Panc1 (cell line): ENCODE data around the gene KIF26B. TPM values are rescaled to one million over a fixed set of nuclear protein-coding genes. Genes with fewer than 3 reads are reported as not detected.

Experiments
- ATAC-seq: fragments of 200-7000 bp; cut with Tn5 transposase; 2 replicates; pipeline ENCODE4 v1.9.1; 2020; ENCODE audit warnings: mild to moderate bottlenecking, moderate library complexity
- BruUV-seq: library from RNA; stranded (reverse); fragments of 400-500 nt; replicated peaks from 2 replicates; lab custom pipeline; 2021; lab: Mats Ljungman, UMichigan
- CTCF ChIA-PET: fragments of 300-600 bp; sonication (Branson Sonifier 250); formaldehyde crosslinking; loops from one replicate; lab custom pipeline; 2022; ENCODE audit warnings: antibody characterized with exemption; lab: Charles Lee
- POLR2A ChIA-PET: fragments of 300-600 bp; sonication (Branson Sonifier 250); formaldehyde crosslinking; loops from one replicate; lab custom pipeline; 2022; ENCODE audit warnings: antibody characterized with exemption; lab: Charles Lee
- DNase-seq: peaks from one replicate; pipeline ENCODE4 v3.0.0-alpha.2; 2010; ENCODE audit warnings: low read depth, low spot score
- H3K27ac ChIP-seq: 2 replicates; pipeline ENCODE4 v1.5.1; 2011; ENCODE audit warnings: mild to moderate bottlenecking, low read length, inconsistent platforms
- H3K27me3 ChIP-seq: fragments of 200-500 bp; sonication (Bioruptor generic); 2 replicates; pipeline ENCODE4 v1.6.0; 2014; ENCODE audit warnings: low read length, inconsistent platforms; ENCODE audit not compliant: control insufficient read depth, insufficient read depth
- H3K36me3 ChIP-seq: fragments of 200-500 bp; sonication (Bioruptor generic); 2 replicates; pipeline ENCODE4 v1.5.1; 2014; ENCODE audit warnings: inconsistent platforms, mild to moderate bottlenecking, low read length, moderate library complexity; ENCODE audit not compliant: control insufficient read depth, insufficient read depth
- H3K4me1 ChIP-seq: 2 replicates; pipeline ENCODE4 v1.5.1; 2011; ENCODE audit warnings: inconsistent platforms, mild to moderate bottlenecking, low read length, moderate library complexity; ENCODE audit not compliant: control insufficient read depth, insufficient read depth
- H3K4me3 ChIP-seq, 2 experiments: 2 replicates each; pipeline ENCODE4 v1.5.1; 2011 to 2012; ENCODE audit warnings: low read depth in 2 of 2, low read length in 2 of 2, mild to moderate bottlenecking in 2 of 2, inconsistent platforms in 1 of 2, moderate library complexity in 1 of 2
- H3K9me3 ChIP-seq: fragments of 200-500 bp; sonication (Bioruptor generic); 2 replicates; pipeline ENCODE4 v1.5.1; 2014; ENCODE audit warnings: low read depth, mild to moderate bottlenecking, inconsistent platforms, low read length, moderate library complexity; ENCODE audit not compliant: control insufficient read depth, insufficient read depth
- CTCF ChIP-seq: fragments of 450-650 bp; IDR thresholded peaks from 2 replicates; pipeline ENCODE4 v1.5.1; 2017; ENCODE audit warnings: mild to moderate bottlenecking
- POLR2AphosphoS5 ChIP-seq: IDR thresholded peaks from 2 replicates; pipeline ENCODE4 v1.6.1; 2012; ENCODE audit warnings: mild to moderate bottlenecking, low read depth, low read length, moderate library complexity
- SIN3A ChIP-seq: IDR thresholded peaks from 2 replicates; pipeline ENCODE4 v1.6.1; 2012; ENCODE audit warnings: low read depth, mild to moderate bottlenecking, low read length, moderate library complexity, borderline replicate concordance; ENCODE audit not compliant: insufficient read depth
- TCF7L2 ChIP-seq: IDR thresholded peaks from 2 replicates; pipeline ENCODE4 v1.6.1; 2011; ENCODE audit warnings: mild to moderate bottlenecking, low read depth, low read length, inconsistent platforms
- in situ Hi-C: cut with HindIII; loops from 2 replicates; pipeline ENCODE4 v1.10.0; 2016; ENCODE audit warnings: low sequenced_read_pairs, low pct_unique_long_range_greater_than_20kb
- intact Hi-C: fragments of 100-400 bp; cut with micrococcal nuclease; formaldehyde crosslinking; loops from one replicate; pipeline ENCODE4 v1.10.0; 2022; ENCODE audit not compliant: unreplicated experiment
- total RNA-seq: library from RNA; stranded (reverse); gene quantifications from one replicate; pipeline ENCODE4 v1.2.1, GENCODE V29; 2021; ENCODE audit not compliant: unreplicated experiment
- TF ChIP-seq, protein P1 (sequence below), 2 experiments: IDR thresholded peaks; 2 replicates each; pipeline ENCODE4 v1.6.1; 2011 to 2012; ENCODE audit warnings: low read depth in 2 of 2, control low read depth in 1 of 2, low read length in 1 of 2, mild to moderate bottlenecking in 1 of 2, moderate library complexity in 1 of 2; ENCODE audit not compliant: insufficient read depth in 1 of 2

Gene KIF26B
- total RNA-seq, 1 experiment from 2014 or later = 0.33 TPM

GRCh38 chr1:245663841-245664240, 509.1 kb downstream of the KIF26B start:
- Histone ChIP-seq H3K4me3 (no peak overlapping the region), H3K27me3 (no peaks in the 10 kb centered on the region; the same call in 1 of the 2 replicates), H3K36me3 (no peaks in the 10 kb centered on the region), H3K27ac (no peak overlapping the region), H3K4me1 (no peaks in the 10 kb centered on the region), H3K9me3 (no peaks in the 10 kb centered on the region)
- in situ Hi-C loops = no loop called here
- ChIA-PET CTCF (no interaction called here), POLR2A (no interaction called here)
- DNase-seq (no peak), ATAC-seq (no peak)
- TF ChIP-seq CTCF (no peak), POLR2AphosphoS5 (no peak), SIN3A (no peak), TCF7L2 (no peak)
- TF ChIP-seq, protein P1, sequence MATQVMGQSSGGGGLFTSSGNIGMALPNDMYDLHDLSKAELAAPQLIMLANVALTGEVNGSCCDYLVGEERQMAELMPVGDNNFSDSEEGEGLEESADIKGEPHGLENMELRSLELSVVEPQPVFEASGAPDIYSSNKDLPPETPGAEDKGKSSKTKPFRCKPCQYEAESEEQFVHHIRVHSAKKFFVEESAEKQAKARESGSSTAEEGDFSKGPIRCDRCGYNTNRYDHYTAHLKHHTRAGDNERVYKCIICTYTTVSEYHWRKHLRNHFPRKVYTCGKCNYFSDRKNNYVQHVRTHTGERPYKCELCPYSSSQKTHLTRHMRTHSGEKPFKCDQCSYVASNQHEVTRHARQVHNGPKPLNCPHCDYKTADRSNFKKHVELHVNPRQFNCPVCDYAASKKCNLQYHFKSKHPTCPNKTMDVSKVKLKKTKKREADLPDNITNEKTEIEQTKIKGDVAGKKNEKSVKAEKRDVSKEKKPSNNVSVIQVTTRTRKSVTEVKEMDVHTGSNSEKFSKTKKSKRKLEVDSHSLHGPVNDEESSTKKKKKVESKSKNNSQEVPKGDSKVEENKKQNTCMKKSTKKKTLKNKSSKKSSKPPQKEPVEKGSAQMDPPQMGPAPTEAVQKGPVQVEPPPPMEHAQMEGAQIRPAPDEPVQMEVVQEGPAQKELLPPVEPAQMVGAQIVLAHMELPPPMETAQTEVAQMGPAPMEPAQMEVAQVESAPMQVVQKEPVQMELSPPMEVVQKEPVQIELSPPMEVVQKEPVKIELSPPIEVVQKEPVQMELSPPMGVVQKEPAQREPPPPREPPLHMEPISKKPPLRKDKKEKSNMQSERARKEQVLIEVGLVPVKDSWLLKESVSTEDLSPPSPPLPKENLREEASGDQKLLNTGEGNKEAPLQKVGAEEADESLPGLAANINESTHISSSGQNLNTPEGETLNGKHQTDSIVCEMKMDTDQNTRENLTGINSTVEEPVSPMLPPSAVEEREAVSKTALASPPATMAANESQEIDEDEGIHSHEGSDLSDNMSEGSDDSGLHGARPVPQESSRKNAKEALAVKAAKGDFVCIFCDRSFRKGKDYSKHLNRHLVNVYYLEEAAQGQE (IDR thresholded peaks at IDR 0.05; ENCODE audit: insufficient read depth in 1 of 2, low read depth in 2 of 2, low read length in 1 of 2) = no peak
- intact Hi-C loops = no loop called here
- BruUV-seq = no TSS peak

GRCh38 chr1:245666412-245666811, 511.6 kb downstream of the KIF26B start:
- Histone ChIP-seq H3K27ac (no peak overlapping the region), H3K36me3 (no peaks in the 10 kb centered on the region), H3K4me3 (no peak overlapping the region), H3K27me3 (no peaks in the 10 kb centered on the region; the same call in 1 of the 2 replicates), H3K4me1 (no peaks in the 10 kb centered on the region), H3K9me3 (no peaks in the 10 kb centered on the region)
- CTCF ChIA-PET = no interaction called here
- no TSS peak for BruUV-seq
- intact Hi-C loops = no loop called here
- POLR2A ChIA-PET = no interaction called here
- TF ChIP-seq, protein P1 (IDR thresholded peaks at IDR 0.05; ENCODE audit: insufficient read depth in 1 of 2, low read depth in 2 of 2, low read length in 1 of 2) = no peak
- TF ChIP-seq SIN3A = no peak
- no peak for ATAC-seq
- DNase-seq = no peak
- in situ Hi-C loops = no loop called here
